HEK293 (cell line): ENCODE results near the gene SMOC1.

Experiments
- CTCF ChIA-PET: fragments of 350-600 bp; formaldehyde crosslinking; extraction: SDS; loops from one replicate; lab custom pipeline; 2021; ENCODE audit warnings: antibody characterized with exemption; lab: Yijun Ruan, JAX
- POLR2A ChIA-PET: fragments of 300-600 bp; formaldehyde crosslinking; extraction: SDS; loops from one replicate; lab custom pipeline; 2020; ENCODE audit warnings: antibody characterized with exemption, inconsistent platforms; lab: Yijun Ruan, JAX
- H3K27ac ChIP-seq: fragments of 200-500 bp; sonication (Bioruptor generic); 2 replicates; pipeline ENCODE4 v1.5.1; 2014; ENCODE audit warnings: low read depth, low read length, control low read depth, inconsistent platforms; ENCODE audit errors: extremely low read depth
- H3K36me3 ChIP-seq, 2 experiments: fragments of 200-500 bp in 1 of 2; sonication (Bioruptor generic) in 1 of 2; 1 replicate in 1 of 2; 2 replicates in 1 of 2; pipeline ENCODE4 v1.5.1; 2014 to 2017; ENCODE audit warnings: inconsistent platforms in 2 of 2, low read length in 2 of 2; ENCODE audit not compliant: control insufficient read depth in 2 of 2, insufficient read depth in 1 of 2
- H3K4me1 ChIP-seq: fragments of 200-500 bp; sonication (Bioruptor generic); 2 replicates; pipeline ENCODE4 v1.5.1; 2014; ENCODE audit warnings: mild to moderate bottlenecking, low read length, inconsistent platforms; ENCODE audit not compliant: control insufficient read depth, insufficient read depth
- H3K4me3 ChIP-seq: 2 replicates; pipeline ENCODE4 v1.5.1; 2011; ENCODE audit warnings: low read depth, mild to moderate bottlenecking, control low read depth, low read length, moderate library complexity
- H3K9me3 ChIP-seq: fragments of 200-500 bp; sonication (Bioruptor generic); 2 replicates; pipeline ENCODE4 v1.5.1; 2014; ENCODE audit warnings: low read depth, low read length, inconsistent platforms; ENCODE audit not compliant: control insufficient read depth, insufficient read depth
- EGR2 ChIP-seq: fragments of 450-650 bp; formaldehyde crosslinking; IDR thresholded peaks from 2 replicates; pipeline ENCODE4 v1.5.1; 2016; ENCODE audit warnings: low read depth, missing biosample characterization, missing genetic modification characterization
- HOXD13 ChIP-seq: sonication (generic); formaldehyde crosslinking; IDR thresholded peaks from 2 replicates; pipeline ENCODE4 v1.8.0; 2022; ENCODE audit warnings: missing genetic modification reagents, borderline replicate concordance
- KLF10 ChIP-seq: fragments of 450-650 bp; IDR thresholded peaks from 2 replicates; pipeline ENCODE4 v1.5.1; 2018; ENCODE audit warnings: missing biosample characterization, mild to moderate bottlenecking, missing genetic modification characterization
- KLF9 ChIP-seq: fragments of 450-650 bp; formaldehyde crosslinking; IDR thresholded peaks from 2 replicates; pipeline ENCODE4 v1.5.1; 2016; ENCODE audit warnings: missing biosample characterization, missing genetic modification characterization, low read depth
- MYNN ChIP-seq: fragments of 450-650 bp; formaldehyde crosslinking; IDR thresholded peaks from 2 replicates; pipeline ENCODE4 v1.5.1; 2016; ENCODE audit warnings: missing biosample characterization, missing genetic modification characterization, borderline replicate concordance
- SCRT1 ChIP-seq: fragments of 450-650 bp; formaldehyde crosslinking; IDR thresholded peaks from 2 replicates; pipeline ENCODE4 v1.5.1; 2016; ENCODE audit warnings: missing biosample characterization, missing genetic modification characterization, borderline replicate concordance
- SP2 ChIP-seq: fragments of 450-650 bp; formaldehyde crosslinking; IDR thresholded peaks from 2 replicates; pipeline ENCODE4 v1.5.1; 2016; ENCODE audit warnings: missing biosample characterization, missing genetic modification characterization
- ZBTB20 ChIP-seq: fragments of 450-650 bp; formaldehyde crosslinking; IDR thresholded peaks from 2 replicates; pipeline ENCODE4 v1.5.1; 2016; ENCODE audit warnings: missing biosample characterization, missing genetic modification characterization
- ZBTB21 ChIP-seq: fragments of 450-650 bp; formaldehyde crosslinking; IDR thresholded peaks from 2 replicates; pipeline ENCODE4 v1.5.1; 2017; ENCODE audit warnings: missing biosample characterization, missing genetic modification characterization
- ZBTB44 ChIP-seq: fragments of 450-650 bp; IDR thresholded peaks from 2 replicates; pipeline ENCODE4 v1.5.1; 2018; ENCODE audit warnings: missing biosample characterization, mild to moderate bottlenecking, missing genetic modification characterization
- ZIC2 ChIP-seq: fragments of 450-650 bp; formaldehyde crosslinking; IDR thresholded peaks from 2 replicates; pipeline ENCODE4 v1.5.1; 2016; ENCODE audit warnings: missing biosample characterization, missing genetic modification characterization
- ZNF157 ChIP-seq: fragments of 450-650 bp; formaldehyde crosslinking; IDR thresholded peaks from 2 replicates; pipeline ENCODE4 v1.5.1; 2016; ENCODE audit warnings: missing biosample characterization, missing genetic modification characterization
- ZNF2 ChIP-seq: fragments of 450-650 bp; formaldehyde crosslinking; IDR thresholded peaks from 2 replicates; pipeline ENCODE4 v1.5.1; 2016; ENCODE audit warnings: missing biosample characterization, missing genetic modification characterization
- ZNF266 ChIP-seq: fragments of 450-650 bp; formaldehyde crosslinking; IDR thresholded peaks from 2 replicates; pipeline ENCODE4 v1.5.1; 2016; ENCODE audit warnings: missing biosample characterization, missing genetic modification characterization, low read depth
- ZNF335 ChIP-seq: fragments of 450-650 bp; formaldehyde crosslinking; conservative IDR thresholded peaks from 2 replicates; pipeline ENCODE4 v1.5.1; 2016; ENCODE audit warnings: missing biosample characterization, missing genetic modification characterization
- ZNF416 ChIP-seq: fragments of 450-650 bp; formaldehyde crosslinking; IDR thresholded peaks from 2 replicates; pipeline ENCODE4 v1.5.1; 2016; ENCODE audit warnings: missing biosample characterization, missing genetic modification characterization
- ZNF529 ChIP-seq: fragments of 450-650 bp; formaldehyde crosslinking; IDR thresholded peaks from 2 replicates; pipeline ENCODE4 v1.5.1; 2017; ENCODE audit warnings: missing genetic modification characterization, missing biosample characterization; ENCODE audit not compliant: insufficient replicate concordance
- ZNF561 ChIP-seq: fragments of 450-650 bp; IDR thresholded peaks from 2 replicates; pipeline ENCODE4 v1.5.1; 2018; ENCODE audit warnings: missing biosample characterization, missing genetic modification characterization, borderline replicate concordance
- ZNF610 ChIP-seq: fragments of 450-650 bp; formaldehyde crosslinking; IDR thresholded peaks from 2 replicates; pipeline ENCODE4 v1.5.1; 2016; ENCODE audit warnings: missing biosample characterization, missing genetic modification characterization, borderline replicate concordance
- ZNF624 ChIP-seq: fragments of 450-650 bp; formaldehyde crosslinking; IDR thresholded peaks from 2 replicates; pipeline ENCODE4 v1.5.1; 2017; ENCODE audit warnings: missing biosample characterization, missing genetic modification characterization
- ZNF670 ChIP-seq: fragments of 450-650 bp; formaldehyde crosslinking; IDR thresholded peaks from 2 replicates; pipeline ENCODE4 v1.5.1; 2016; ENCODE audit warnings: missing biosample characterization, missing genetic modification characterization, low read depth
- ZNF707 ChIP-seq: fragments of 450-650 bp; formaldehyde crosslinking; IDR thresholded peaks from 2 replicates; pipeline ENCODE4 v1.5.1; 2016; ENCODE audit warnings: missing biosample characterization, missing genetic modification characterization
- ZNF747 ChIP-seq: fragments of 450-650 bp; formaldehyde crosslinking; IDR thresholded peaks from 2 replicates; pipeline ENCODE4 v1.5.1; 2016; ENCODE audit warnings: missing biosample characterization, missing genetic modification characterization
- ZNF837 ChIP-seq: fragments of 450-650 bp; formaldehyde crosslinking; IDR thresholded peaks from 2 replicates; pipeline ENCODE4 v1.5.1; 2016; ENCODE audit warnings: missing biosample characterization, missing genetic modification characterization
- ZNF843 ChIP-seq: fragments of 450-650 bp; formaldehyde crosslinking; IDR thresholded peaks from 2 replicates; pipeline ENCODE4 v1.5.1; 2016; ENCODE audit warnings: missing biosample characterization, missing genetic modification characterization
- TF ChIP-seq, protein P1 (sequence below): fragments of 450-650 bp; formaldehyde crosslinking; IDR thresholded peaks from 2 replicates; pipeline ENCODE4 v1.5.1; 2016; ENCODE audit warnings: missing biosample characterization, missing genetic modification characterization
- TF ChIP-seq, protein P2 (sequence below): fragments of 450-650 bp; formaldehyde crosslinking; IDR thresholded peaks from 2 replicates; pipeline ENCODE4 v1.5.1; 2016; ENCODE audit warnings: missing biosample characterization, missing genetic modification characterization
- TF ChIP-seq, protein P3 (sequence below): fragments of 450-650 bp; formaldehyde crosslinking; IDR thresholded peaks from 2 replicates; pipeline ENCODE4 v1.5.0; 2017; ENCODE audit warnings: missing biosample characterization, missing genetic modification characterization, borderline replicate concordance

The SMOC1 gene

DNA sequence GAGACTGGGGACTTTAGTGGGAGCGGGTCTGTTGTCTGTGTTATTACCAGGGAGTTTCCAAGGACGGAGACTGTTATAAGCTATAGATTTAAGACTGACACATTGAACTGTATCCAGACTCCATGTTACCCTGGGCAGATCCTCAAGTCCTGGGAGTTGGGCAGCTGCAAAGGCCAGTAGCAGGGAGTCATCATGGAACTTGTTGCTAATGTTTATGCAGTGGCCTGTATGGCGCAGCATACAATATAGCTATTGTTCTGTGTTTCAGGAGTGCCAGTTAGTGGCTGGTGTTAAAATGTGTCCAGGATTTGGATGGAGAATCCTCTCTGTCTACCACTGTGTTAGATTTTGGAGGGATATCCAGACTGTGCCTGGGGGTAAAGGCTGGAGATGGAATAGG, 31.7 kb downstream of the SMOC1 start (continued):
- TF ChIP-seq ZNF2 (tag by site-specific recombination) (no peak), ZBTB44 (tag by site-specific recombination) (no peak)

GRCh38 chr14:69913686-69914085, 34.5 kb downstream of the SMOC1 start:
- no peak overlapping the region for H3K27ac ChIP-seq

GRCh38 chr14:69916396-69916795, 37.2 kb downstream of the SMOC1 start:
- Histone ChIP-seq H3K9me3 (no peaks in the 10 kb centered on the region), H3K27ac (no peak overlapping the region), H3K4me1 (peaks cover 6% of the 10 kb centered on the region; the same call in 1 of the 2 replicates), H3K4me3 (no peak overlapping the region), H3K36me3 (no peaks in the 10 kb centered on the region)
- POLR2A ChIA-PET, result no interaction called here
- CTCF ChIA-PET, result interaction anchor here (0.6 kb wide), 1 partner anchor 1414 kb away, joined by 3 read pairs; no protein-coding TSS in a partner anchor
- TF ChIP-seq, protein P1, sequence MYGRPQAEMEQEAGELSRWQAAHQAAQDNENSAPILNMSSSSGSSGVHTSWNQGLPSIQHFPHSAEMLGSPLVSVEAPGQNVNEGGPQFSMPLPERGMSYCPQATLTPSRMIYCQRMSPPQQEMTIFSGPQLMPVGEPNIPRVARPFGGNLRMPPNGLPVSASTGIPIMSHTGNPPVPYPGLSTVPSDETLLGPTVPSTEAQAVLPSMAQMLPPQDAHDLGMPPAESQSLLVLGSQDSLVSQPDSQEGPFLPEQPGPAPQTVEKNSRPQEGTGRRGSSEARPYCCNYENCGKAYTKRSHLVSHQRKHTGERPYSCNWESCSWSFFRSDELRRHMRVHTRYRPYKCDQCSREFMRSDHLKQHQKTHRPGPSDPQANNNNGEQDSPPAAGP (tag by site-specific recombination), result no peak
- TF ChIP-seq ZNF670 (tag by site-specific recombination) (no peak), ZNF624 (no peak), ZNF157 (no peak), ZNF416 (tag by site-specific recombination) (no peak), ZNF747 (tag by site-specific recombination) (no peak), KLF9 (tag by site-specific recombination) (no peak), SCRT1 (tag by site-specific recombination) (no peak), ZNF707 (tag by site-specific recombination) (no peak), ZBTB21 (no peak), HOXD13 (CRISPR knock-in tag) (no peak), ZNF335 (tag by site-specific recombination) (no peak), KLF10 (tag by site-specific recombination) (no peak), ZNF843 (no peak)

More at GRCh38 chr14:69913686-69914085, 34.5 kb downstream of the SMOC1 start:
- no peak for TF ChIP-seq ZNF561 (tag by site-specific recombination)
- TF ChIP-seq ZNF610 (tag by site-specific recombination), result no peak
- TF ChIP-seq, protein P2, sequence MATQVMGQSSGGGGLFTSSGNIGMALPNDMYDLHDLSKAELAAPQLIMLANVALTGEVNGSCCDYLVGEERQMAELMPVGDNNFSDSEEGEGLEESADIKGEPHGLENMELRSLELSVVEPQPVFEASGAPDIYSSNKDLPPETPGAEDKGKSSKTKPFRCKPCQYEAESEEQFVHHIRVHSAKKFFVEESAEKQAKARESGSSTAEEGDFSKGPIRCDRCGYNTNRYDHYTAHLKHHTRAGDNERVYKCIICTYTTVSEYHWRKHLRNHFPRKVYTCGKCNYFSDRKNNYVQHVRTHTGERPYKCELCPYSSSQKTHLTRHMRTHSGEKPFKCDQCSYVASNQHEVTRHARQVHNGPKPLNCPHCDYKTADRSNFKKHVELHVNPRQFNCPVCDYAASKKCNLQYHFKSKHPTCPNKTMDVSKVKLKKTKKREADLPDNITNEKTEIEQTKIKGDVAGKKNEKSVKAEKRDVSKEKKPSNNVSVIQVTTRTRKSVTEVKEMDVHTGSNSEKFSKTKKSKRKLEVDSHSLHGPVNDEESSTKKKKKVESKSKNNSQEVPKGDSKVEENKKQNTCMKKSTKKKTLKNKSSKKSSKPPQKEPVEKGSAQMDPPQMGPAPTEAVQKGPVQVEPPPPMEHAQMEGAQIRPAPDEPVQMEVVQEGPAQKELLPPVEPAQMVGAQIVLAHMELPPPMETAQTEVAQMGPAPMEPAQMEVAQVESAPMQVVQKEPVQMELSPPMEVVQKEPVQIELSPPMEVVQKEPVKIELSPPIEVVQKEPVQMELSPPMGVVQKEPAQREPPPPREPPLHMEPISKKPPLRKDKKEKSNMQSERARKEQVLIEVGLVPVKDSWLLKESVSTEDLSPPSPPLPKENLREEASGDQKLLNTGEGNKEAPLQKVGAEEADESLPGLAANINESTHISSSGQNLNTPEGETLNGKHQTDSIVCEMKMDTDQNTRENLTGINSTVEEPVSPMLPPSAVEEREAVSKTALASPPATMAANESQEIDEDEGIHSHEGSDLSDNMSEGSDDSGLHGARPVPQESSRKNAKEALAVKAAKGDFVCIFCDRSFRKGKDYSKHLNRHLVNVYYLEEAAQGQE, result no peak
- TF ChIP-seq, protein P3, sequence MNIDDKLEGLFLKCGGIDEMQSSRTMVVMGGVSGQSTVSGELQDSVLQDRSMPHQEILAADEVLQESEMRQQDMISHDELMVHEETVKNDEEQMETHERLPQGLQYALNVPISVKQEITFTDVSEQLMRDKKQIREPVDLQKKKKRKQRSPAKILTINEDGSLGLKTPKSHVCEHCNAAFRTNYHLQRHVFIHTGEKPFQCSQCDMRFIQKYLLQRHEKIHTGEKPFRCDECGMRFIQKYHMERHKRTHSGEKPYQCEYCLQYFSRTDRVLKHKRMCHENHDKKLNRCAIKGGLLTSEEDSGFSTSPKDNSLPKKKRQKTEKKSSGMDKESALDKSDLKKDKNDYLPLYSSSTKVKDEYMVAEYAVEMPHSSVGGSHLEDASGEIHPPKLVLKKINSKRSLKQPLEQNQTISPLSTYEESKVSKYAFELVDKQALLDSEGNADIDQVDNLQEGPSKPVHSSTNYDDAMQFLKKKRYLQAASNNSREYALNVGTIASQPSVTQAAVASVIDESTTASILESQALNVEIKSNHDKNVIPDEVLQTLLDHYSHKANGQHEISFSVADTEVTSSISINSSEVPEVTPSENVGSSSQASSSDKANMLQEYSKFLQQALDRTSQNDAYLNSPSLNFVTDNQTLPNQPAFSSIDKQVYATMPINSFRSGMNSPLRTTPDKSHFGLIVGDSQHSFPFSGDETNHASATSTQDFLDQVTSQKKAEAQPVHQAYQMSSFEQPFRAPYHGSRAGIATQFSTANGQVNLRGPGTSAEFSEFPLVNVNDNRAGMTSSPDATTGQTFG, result no peak
- TF ChIP-seq ZNF529 (tag by site-specific recombination), result no peak
- TF ChIP-seq ZIC2 (tag by site-specific recombination), result no peak
- no peak for TF ChIP-seq ZNF837 (tag by site-specific recombination)
- TF ChIP-seq MYNN (tag by site-specific recombination), result no peak
- TF ChIP-seq SP2 (tag by site-specific recombination), result no peak
- no peak for TF ChIP-seq EGR2 (tag by site-specific recombination)
- TF ChIP-seq ZNF266 (tag by site-specific recombination), result no peak
- no peak for TF ChIP-seq ZBTB20 (tag by site-specific recombination)
- TF ChIP-seq, all 188 proteins: peak for 0
- CTCF ChIA-PET, result interaction anchor here (1.0 kb wide), 1 partner anchor 99 kb away, joined by 3 read pairs; no protein-coding TSS in a partner anchor
- H3K4me1 ChIP-seq, result peaks cover 6% of the 10 kb centered on the region; the same call in 1 of the 2 replicates
- H3K9me3 ChIP-seq, result no peaks in the 10 kb centered on the region
- H3K36me3 ChIP-seq, result no peaks in the 10 kb centered on the region
- POLR2A ChIA-PET, result no interaction called here
- no peak overlapping the region for H3K4me3 ChIP-seq
